Neural progenitor cell (in vitro differentiated cells): ENCODE results near the gene SPAG9.

Source experiments
- EZH2 ChIP-seq: fragments of 200-600 bp; sonication (generic); IDR thresholded peaks from 2 replicates; pipeline ENCODE4 v1.6.1; 2017; ENCODE audit warnings: antibody characterized with exemption, mild to moderate bottlenecking, moderate library complexity
- TF ChIP-seq, protein P1 (sequence below): fragments of 200-600 bp; sonication (generic); IDR thresholded peaks from 2 replicates; pipeline ENCODE4 v1.5.1; 2017; ENCODE audit warnings: antibody characterized with exemption, mild to moderate bottlenecking

DNA sequence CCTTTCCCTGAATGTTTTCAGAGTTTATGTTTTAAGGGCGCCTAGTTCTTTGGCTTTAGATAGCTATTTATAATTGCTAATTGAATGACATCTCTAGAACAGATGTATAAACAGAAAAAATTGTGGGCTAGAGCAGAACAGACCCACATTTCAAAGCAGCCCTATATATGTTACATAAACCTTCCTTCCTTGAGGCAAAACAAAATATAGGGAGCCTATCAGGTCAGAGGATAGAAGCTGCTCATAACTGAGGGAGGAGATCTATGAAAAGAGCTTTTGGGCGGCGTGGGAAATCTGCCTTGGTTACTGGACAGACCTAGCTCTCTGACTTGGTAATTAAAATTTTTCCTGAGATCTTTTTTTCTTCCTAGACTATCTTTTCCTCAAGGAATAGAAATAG, 68.4 kb downstream of the SPAG9 start:
- TF ChIP-seq, protein P1, sequence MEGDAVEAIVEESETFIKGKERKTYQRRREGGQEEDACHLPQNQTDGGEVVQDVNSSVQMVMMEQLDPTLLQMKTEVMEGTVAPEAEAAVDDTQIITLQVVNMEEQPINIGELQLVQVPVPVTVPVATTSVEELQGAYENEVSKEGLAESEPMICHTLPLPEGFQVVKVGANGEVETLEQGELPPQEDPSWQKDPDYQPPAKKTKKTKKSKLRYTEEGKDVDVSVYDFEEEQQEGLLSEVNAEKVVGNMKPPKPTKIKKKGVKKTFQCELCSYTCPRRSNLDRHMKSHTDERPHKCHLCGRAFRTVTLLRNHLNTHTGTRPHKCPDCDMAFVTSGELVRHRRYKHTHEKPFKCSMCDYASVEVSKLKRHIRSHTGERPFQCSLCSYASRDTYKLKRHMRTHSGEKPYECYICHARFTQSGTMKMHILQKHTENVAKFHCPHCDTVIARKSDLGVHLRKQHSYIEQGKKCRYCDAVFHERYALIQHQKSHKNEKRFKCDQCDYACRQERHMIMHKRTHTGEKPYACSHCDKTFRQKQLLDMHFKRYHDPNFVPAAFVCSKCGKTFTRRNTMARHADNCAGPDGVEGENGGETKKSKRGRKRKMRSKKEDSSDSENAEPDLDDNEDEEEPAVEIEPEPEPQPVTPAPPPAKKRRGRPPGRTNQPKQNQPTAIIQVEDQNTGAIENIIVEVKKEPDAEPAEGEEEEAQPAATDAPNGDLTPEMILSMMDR, result no peak
- TF ChIP-seq EZH2, result no peak
